22Rv1 (cell line): ENCODE data around the gene E2F6.

Source experiments
- H3K27ac ChIP-seq: fragments of 450-650 bp; 2 replicates; pipeline ENCODE4 v1.5.1; 2017
- CTCF ChIP-seq: fragments of 450-650 bp; IDR thresholded peaks from 2 replicates; pipeline ENCODE4 v1.5.1; 2017; ENCODE audit warnings: mild to moderate bottlenecking
- ZFX ChIP-seq: fragments of 450-650 bp; IDR thresholded peaks from 2 replicates; pipeline ENCODE4 v1.6.1; 2017; ENCODE audit warnings: antibody characterized with exemption, borderline replicate concordance

Gene E2F6

DNA sequence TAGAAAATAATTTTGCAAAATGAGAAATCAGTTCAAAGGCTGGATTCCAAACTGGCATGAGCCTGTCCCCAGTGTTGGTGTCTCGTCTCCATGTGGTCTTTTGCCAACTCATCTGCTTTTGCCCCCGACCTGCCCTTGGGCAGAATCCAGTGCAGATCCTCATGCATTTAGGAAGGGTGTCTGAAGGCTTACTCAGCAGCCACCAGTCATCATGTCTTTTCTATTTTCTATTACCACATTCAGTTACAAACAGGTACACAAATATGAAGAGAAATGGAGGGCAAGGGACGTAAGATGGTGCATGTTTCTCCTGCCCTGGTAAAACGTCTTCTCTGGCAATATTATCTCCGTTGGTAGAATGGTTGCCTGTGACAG, 43.5 kb downstream of the E2F6 start:
- H3K27ac ChIP-seq = no peak overlapping the region
- TF ChIP-seq CTCF = no peak
- TF ChIP-seq ZFX = no peak

- TF ChIP-seq CTCF (no peak), ZFX (no peak)
- H3K27ac ChIP-seq = no peak overlapping the region
Measured at GRCh38 chr2:11421863-11422490, 44.0 kb downstream of the E2F6 start.

DNA sequence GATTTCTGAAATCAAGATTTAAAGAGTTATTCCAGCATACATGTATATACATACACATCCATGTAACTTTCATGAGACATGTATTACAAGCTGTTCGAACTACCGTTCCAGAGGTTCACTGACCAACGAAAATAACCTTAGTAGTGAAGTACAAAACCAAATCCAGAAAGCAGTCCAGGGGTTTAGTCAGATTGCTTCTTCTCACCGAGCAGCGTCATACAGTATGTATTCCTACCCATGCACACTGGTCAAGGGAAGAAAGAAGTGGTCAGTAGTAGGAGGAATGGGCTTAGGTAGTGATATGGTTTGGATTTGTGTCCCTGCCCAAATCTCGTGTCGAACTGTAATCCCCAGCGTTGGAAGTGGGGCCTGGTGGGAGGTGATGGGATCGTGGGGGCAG, 45.3 kb downstream of the E2F6 start:
- H3K27ac ChIP-seq = no peak overlapping the region
- TF ChIP-seq ZFX (no peak), CTCF (no peak)

GRCh38 chr2:11420190-11420589, 45.8 kb downstream of the E2F6 start:
- no peak for TF ChIP-seq CTCF
- H3K27ac ChIP-seq = no peak overlapping the region

GRCh38 chr2:11419781-11420180, 46.2 kb downstream of the E2F6 start:
- no peak for TF ChIP-seq ZFX
- no peak for TF ChIP-seq CTCF
- H3K27ac ChIP-seq = no peak overlapping the region

GRCh38 chr2:11417946-11418585, 47.9 kb downstream of the E2F6 start:
- TF ChIP-seq ZFX (no peak), CTCF (peak; percentile 95)
- H3K27ac ChIP-seq = no peak overlapping the region

GRCh38 chr2:11416931-11417330, 49.0 kb downstream of the E2F6 start:
- no peak for TF ChIP-seq ZFX
- no peak for TF ChIP-seq CTCF
- H3K27ac ChIP-seq = no peak overlapping the region
